Stimulated activated CD4-positive, alpha-beta T cell treated with anti-CD3 and anti-CD28 coated beads, Interleukin-15, amount 100 ng/mL, for 1 hour (primary cell): ENCODE results near the gene ALKBH1.

ENCODE experiments used
- DNase-seq, 2 donors: peaks; one replicate each; pipeline ENCODE4 v3.0.0-alpha.2; 2020; ENCODE audit warnings: low read depth in 1 of 2, low spot score in 1 of 2

ALKBH1 gene

GRCh38 chr14:77623201-77623600, 84.6 kb downstream of the ALKBH1 start:
- no peak for DNase-seq
